K562 treated with DMSO at 1 percent for 12 hours (cell line): ENCODE results near the gene INCENP. TPM values are rescaled to one million over a fixed set of nuclear protein-coding genes. Genes with fewer than 3 reads are reported as not detected.

Experiments used
- total RNA-seq: library from RNA; unstranded; fragments of 300-600 nt; gene quantifications from 2 replicates; pipeline ENCODE4 v1.2.3, GENCODE V29; 2022; ENCODE audit not compliant: insufficient read depth

INCENP gene
- 23.2 and 59.1 TPM in 2 replicates for total RNA-seq

DNA sequence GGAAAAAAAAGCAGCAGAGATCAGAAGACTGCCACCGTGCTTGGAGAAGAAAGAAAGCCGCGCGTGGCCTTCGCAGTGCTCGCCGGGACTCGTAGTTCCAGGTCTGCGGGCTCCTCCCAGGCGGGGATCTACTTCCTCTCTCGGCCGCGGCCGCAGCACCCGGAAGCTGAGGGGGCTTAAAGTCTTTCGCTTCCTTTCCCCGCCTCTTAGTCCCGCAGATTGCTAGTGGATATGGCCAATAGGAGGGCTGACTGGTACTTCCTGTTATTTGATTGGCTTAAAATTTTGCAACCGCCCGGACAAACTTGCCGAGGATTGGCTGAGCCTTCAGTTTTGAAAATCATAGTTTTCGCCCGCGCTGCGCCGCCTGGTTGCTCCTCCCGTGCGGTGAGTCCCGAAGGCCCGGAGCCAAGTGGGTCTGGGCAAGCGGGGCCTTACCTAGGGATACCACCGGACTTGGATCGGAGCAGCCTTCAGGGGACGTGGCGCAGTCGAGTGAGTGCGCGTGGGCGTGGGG is at the start of gene INCENP:
Gene INCENP (plus strand): TSS at position 343 of the 517 bp plus-strand sequence. CDS start 4,151 bp downstream, outside the sequence.

DNA sequence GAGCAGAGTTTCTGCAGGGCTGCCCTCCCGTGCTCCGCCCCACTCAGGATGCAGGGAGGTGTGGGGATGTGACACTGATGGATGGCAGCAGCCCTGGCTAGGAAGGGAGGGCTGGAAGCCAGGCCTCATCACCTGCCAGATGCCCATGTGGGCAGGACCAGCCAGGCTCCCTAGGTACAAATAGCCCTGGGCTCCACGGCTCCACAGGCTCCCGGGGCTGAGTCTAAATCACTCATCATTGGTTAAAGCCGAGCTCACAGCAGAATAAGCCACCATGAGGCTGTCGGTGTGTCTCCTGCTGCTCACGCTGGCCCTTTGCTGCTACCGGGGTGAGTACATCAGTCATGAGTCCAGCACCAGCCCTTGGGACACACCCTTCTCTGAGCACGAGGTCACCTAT is 66.2 kb downstream of the INCENP start, which contains the start of gene SCGB1D1:
Gene SCGB1D1 (plus strand): TSS at position 206 of the 400 bp plus-strand sequence. CDS start 69 bp downstream, at position 275.

Other genes starting within 250 kb of the INCENP start
- gene FADS3, start 232.5 kb upstream of the INCENP start, total RNA-seq = 33.7 and 44.6 TPM in 2 replicates
- gene RAB3IL1, start 206.4 kb upstream of the INCENP start, total RNA-seq = 6.3 and 7.5 TPM in 2 replicates
- 8.8 and 12.0 TPM in 2 replicates for gene BEST1, start 173.7 kb upstream of the INCENP start, total RNA-seq
- gene FTH1, start 156.4 kb upstream of the INCENP start, total RNA-seq = 4,700 and 4,919 TPM in 2 replicates
- not detected in 2 replicates for gene SCGB1D1, start 66.2 kb downstream of the INCENP start, total RNA-seq
- gene SCGB2A1, start 84.7 kb downstream of the INCENP start, total RNA-seq = not detected in 2 replicates
- gene SCGB1D2, start 118.2 kb downstream of the INCENP start, total RNA-seq = not detected in 2 replicates
- not detected in 2 replicates for gene SCGB2A2, start 146.1 kb downstream of the INCENP start, total RNA-seq
- gene SCGB1D4, start 175.1 kb downstream of the INCENP start, total RNA-seq = not detected in 2 replicates
- 18.7 and 26.7 TPM in 2 replicates for gene ASRGL1, start 213.4 kb downstream of the INCENP start, total RNA-seq